KOPT-K1 (cell line): ENCODE measurements around the gene CCDC136.

ENCODE experiments used
- H3K27ac ChIP-seq: fragments of 200-600 bp; sonication (generic); 2 replicates; pipeline ENCODE4 v1.5.1; 2016; ENCODE audit warnings: antibody characterized with exemption, mild to moderate bottlenecking, low read depth, low read length; ENCODE audit not compliant: poor library complexity, severe bottlenecking
- H3K36me3 ChIP-seq: fragments of 200-600 bp; sonication (generic); 2 replicates; pipeline ENCODE4 v1.5.1; 2017; ENCODE audit warnings: antibody characterized with exemption, mild to moderate bottlenecking, low read length, moderate library complexity; ENCODE audit not compliant: insufficient read depth
- H3K9me3 ChIP-seq: fragments of 200-600 bp; sonication (generic); 2 replicates; pipeline ENCODE4 v1.5.1; 2017; ENCODE audit warnings: antibody characterized with exemption, low read length, mild to moderate bottlenecking; ENCODE audit not compliant: insufficient read depth, poor library complexity, severe bottlenecking

CCDC136 gene

GRCh38 chr7:128865303-128865702, 73.5 kb downstream of the CCDC136 start:
- H3K36me3 ChIP-seq = peaks cover 21% of the 10 kb centered on the region; the same call in 1 of the 2 replicates
- no peaks in the 10 kb centered on the region for H3K9me3 ChIP-seq
- no peak overlapping the region for H3K27ac ChIP-seq

GRCh38 chr7:128865996-128866877, 74.5 kb downstream of the CCDC136 start:
- no peak overlapping the region for H3K27ac ChIP-seq
- peaks cover 21% of the 10 kb centered on the region; the same call in 1 of the 2 replicates for H3K36me3 ChIP-seq
- no peaks in the 10 kb centered on the region for H3K9me3 ChIP-seq

GRCh38 chr7:128867241-128867640, 75.5 kb downstream of the CCDC136 start:
- Histone ChIP-seq H3K27ac (no peak overlapping the region), H3K9me3 (no peaks in the 10 kb centered on the region)

GRCh38 chr7:128867842-128868623, 76.3 kb downstream of the CCDC136 start:
- Histone ChIP-seq H3K9me3 (no peaks in the 10 kb centered on the region), H3K27ac (no peak overlapping the region), H3K36me3 (peaks cover 21% of the 10 kb centered on the region; the same call in 1 of the 2 replicates)

More at GRCh38 chr7:128867241-128867640, 75.5 kb downstream of the CCDC136 start:
- H3K36me3 ChIP-seq = peaks cover 21% of the 10 kb centered on the region; the same call in 1 of the 2 replicates

- Histone ChIP-seq H3K27ac (no peak overlapping the region), H3K9me3 (no peaks in the 10 kb centered on the region), H3K36me3 (peaks cover 21% of the 10 kb centered on the region; the same call in 1 of the 2 replicates)
Measured at GRCh38 chr7:128868624-128869137, 76.9 kb downstream of the CCDC136 start.

GRCh38 chr7:128869138-128869943, 77.6 kb downstream of the CCDC136 start:
- Histone ChIP-seq H3K9me3 (no peaks in the 10 kb centered on the region), H3K27ac (peak overlapping the region; percentile 21), H3K36me3 (peaks cover 21% of the 10 kb centered on the region; the same call in 1 of the 2 replicates)

GRCh38 chr7:128869944-128870285, 78.1 kb downstream of the CCDC136 start:
- Histone ChIP-seq H3K9me3 (no peaks in the 10 kb centered on the region), H3K27ac (peak overlapping the region; percentile 21), H3K36me3 (peaks cover 19% of the 10 kb centered on the region; the same call in 1 of the 2 replicates)

- Histone ChIP-seq H3K27ac (no peak overlapping the region), H3K9me3 (no peaks in the 10 kb centered on the region), H3K36me3 (peaks cover 7% of the 10 kb centered on the region; the same call in 1 of the 2 replicates)
Measured at GRCh38 chr7:128871050-128871449, 79.3 kb downstream of the CCDC136 start.
